ENCODE results near the gene DNAAF9.

DNA sequence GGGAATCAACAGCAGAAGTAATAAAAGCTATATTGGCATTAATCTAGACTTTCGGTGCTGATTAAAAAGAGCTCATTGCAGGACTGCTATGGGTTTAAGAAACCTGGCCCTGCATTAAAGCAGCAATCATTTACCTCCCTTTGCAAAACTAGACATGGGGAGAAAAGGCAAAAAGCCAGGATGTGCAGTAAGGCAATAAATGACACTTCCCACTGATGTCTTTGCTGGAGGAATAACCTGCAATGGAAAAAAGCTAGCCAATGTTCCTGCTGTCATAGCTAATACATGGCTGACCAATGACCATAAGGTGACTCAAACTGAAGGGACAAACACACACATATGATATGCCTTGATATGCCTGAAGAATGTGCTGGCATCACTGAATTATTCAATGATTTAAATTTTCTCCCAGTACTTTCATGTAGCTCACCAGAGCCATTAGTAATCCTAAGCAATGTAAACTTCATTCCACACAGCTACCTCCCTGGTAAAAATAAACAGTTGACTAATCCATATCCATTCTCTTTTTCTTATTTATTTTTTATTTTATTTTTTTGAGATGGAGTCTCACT lies 8.7 kb downstream of the DNAAF9 start:
- no peak for TF ChIP-seq EZH2phosphoT487 (conservative IDR thresholded peaks at IDR 0.05; ENCODE audit: low read length)
- TF ChIP-seq, protein P1, sequence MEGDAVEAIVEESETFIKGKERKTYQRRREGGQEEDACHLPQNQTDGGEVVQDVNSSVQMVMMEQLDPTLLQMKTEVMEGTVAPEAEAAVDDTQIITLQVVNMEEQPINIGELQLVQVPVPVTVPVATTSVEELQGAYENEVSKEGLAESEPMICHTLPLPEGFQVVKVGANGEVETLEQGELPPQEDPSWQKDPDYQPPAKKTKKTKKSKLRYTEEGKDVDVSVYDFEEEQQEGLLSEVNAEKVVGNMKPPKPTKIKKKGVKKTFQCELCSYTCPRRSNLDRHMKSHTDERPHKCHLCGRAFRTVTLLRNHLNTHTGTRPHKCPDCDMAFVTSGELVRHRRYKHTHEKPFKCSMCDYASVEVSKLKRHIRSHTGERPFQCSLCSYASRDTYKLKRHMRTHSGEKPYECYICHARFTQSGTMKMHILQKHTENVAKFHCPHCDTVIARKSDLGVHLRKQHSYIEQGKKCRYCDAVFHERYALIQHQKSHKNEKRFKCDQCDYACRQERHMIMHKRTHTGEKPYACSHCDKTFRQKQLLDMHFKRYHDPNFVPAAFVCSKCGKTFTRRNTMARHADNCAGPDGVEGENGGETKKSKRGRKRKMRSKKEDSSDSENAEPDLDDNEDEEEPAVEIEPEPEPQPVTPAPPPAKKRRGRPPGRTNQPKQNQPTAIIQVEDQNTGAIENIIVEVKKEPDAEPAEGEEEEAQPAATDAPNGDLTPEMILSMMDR (IDR thresholded peaks at IDR 0.05; ENCODE audit: insufficient read depth, low read length, poor library complexity, severe bottlenecking) = no peak
